Measurements from ENCODE around the gene ABAT. TPM values are rescaled to one million over a fixed set of nuclear protein-coding genes. Genes with fewer than 3 reads are reported as not detected.

The ABAT gene
- total and polyA plus RNA-seq, 2 donors (not counting 1 experiment from before 2014, with no cell fraction given): 6.2 to 14.3 TPM

DNA sequence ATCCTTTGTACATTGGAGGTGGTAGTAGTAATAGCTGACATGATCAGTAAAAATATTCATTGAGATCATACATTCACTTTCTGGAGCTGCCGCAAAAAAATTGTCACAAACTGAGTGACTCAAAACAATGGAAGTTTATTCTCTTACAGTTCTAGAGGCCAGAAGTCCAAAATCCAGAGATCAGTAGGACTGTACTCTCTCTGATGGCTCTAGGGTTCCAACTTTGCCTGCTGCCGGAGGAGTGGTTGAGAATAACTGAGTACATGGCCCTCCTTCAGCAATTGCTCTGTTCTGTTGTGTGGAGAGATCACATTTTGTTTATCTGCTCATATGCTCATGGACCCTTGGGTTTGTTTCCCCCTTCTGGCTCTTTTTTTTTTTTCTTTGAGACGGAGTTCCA is 23.5 kb downstream of the ABAT start:
- Mint-ChIP-seq H3K27me3 (no peaks in the 10 kb centered on the region), H3K4me3 (no peak overlapping the region), H3K9me3 (ENCODE audit: insufficient read depth) (no peaks in the 10 kb centered on the region), H3K4me1 (peaks cover 2% of the 10 kb centered on the region), H3K27ac (no peak overlapping the region)
- CTCF ChIA-PET: no interaction called here
- no peak overlapping the region for H3K4me2 ChIP-seq (replicated peaks; ENCODE audit: low read depth, low read length, poor library complexity, severe bottlenecking)
- no peak for DNase-seq
- H3K36me3 ChIP-seq (replicated peaks in 1 of 2; ENCODE audit: control extremely low read depth in 1 of 2, control insufficient read depth in 1 of 2, extremely low read depth in 1 of 2, insufficient read depth in 2 of 2, low read length in 1 of 2): peaks cover 0 to 4% of the 10 kb centered on the region in 2 experiments
- H3K27ac ChIP-seq (ENCODE audit: low read length in 2 of 2): no peak overlapping the region
- POLR2A ChIA-PET: no interaction called here
- no peak overlapping the region for H3K4me3 ChIP-seq (ENCODE audit: control extremely low read depth in 1 of 5, extremely low read depth in 1 of 5, insufficient read depth in 1 of 5, low read depth in 2 of 5, low read length in 4 of 5)
- no peaks in the 10 kb centered on the region for H3K27me3 ChIP-seq (replicated peaks in 1 of 4; ENCODE audit: control extremely low read depth in 1 of 4, control insufficient read depth in 3 of 4, insufficient read depth in 4 of 4, low read length in 3 of 4)
- TF ChIP-seq EZH2 (IDR thresholded peaks at IDR 0.05; ENCODE audit: borderline replicate concordance, insufficient read depth, low read depth, low read length, poor library complexity, severe bottlenecking): no peak
- TF ChIP-seq, protein P1, sequence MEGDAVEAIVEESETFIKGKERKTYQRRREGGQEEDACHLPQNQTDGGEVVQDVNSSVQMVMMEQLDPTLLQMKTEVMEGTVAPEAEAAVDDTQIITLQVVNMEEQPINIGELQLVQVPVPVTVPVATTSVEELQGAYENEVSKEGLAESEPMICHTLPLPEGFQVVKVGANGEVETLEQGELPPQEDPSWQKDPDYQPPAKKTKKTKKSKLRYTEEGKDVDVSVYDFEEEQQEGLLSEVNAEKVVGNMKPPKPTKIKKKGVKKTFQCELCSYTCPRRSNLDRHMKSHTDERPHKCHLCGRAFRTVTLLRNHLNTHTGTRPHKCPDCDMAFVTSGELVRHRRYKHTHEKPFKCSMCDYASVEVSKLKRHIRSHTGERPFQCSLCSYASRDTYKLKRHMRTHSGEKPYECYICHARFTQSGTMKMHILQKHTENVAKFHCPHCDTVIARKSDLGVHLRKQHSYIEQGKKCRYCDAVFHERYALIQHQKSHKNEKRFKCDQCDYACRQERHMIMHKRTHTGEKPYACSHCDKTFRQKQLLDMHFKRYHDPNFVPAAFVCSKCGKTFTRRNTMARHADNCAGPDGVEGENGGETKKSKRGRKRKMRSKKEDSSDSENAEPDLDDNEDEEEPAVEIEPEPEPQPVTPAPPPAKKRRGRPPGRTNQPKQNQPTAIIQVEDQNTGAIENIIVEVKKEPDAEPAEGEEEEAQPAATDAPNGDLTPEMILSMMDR (IDR thresholded peaks at IDR 0.05): no peak
- 20% methylated on average over 1 of the region's 3 CpGs for WGBS (ENCODE audit: insufficient coverage)
- intact Hi-C loops (cut with micrococcal nuclease): no loop called here
- H3K79me2 ChIP-seq (ENCODE audit: control insufficient read depth, insufficient read depth, low read length): peaks cover 38% of the 10 kb centered on the region
- no peak for ATAC-seq (ENCODE audit: low read depth)
- H4K20me1 ChIP-seq (ENCODE audit: control insufficient read depth, insufficient read depth, low read length, poor library complexity, severe bottlenecking): peaks cover 5% of the 10 kb centered on the region
- no peaks in the 10 kb centered on the region for H3K4me1 ChIP-seq (ENCODE audit: control insufficient read depth in 2 of 2, insufficient read depth in 2 of 2, low read length in 2 of 2)
- no peaks in the 10 kb centered on the region for H3K9me3 ChIP-seq (ENCODE audit: control extremely low read depth in 1 of 3, control insufficient read depth in 2 of 3, insufficient read depth in 1 of 3, low read length in 2 of 3)
- H3K9ac ChIP-seq (ENCODE audit: low read length): no peak overlapping the region
- no peak overlapping the region for H2AFZ ChIP-seq (ENCODE audit: insufficient read depth, low read depth, low read length, poor library complexity, severe bottlenecking)

- DNase-seq (no peak), ATAC-seq (ENCODE audit: low read depth) (no peak)
- Histone ChIP-seq H3K36me3 (replicated peaks in 1 of 2; ENCODE audit: control extremely low read depth in 1 of 2, control insufficient read depth in 1 of 2, extremely low read depth in 1 of 2, insufficient read depth in 2 of 2, low read length in 1 of 2) (no peaks in the 10 kb centered on the region), H3K9ac (ENCODE audit: low read length) (no peak overlapping the region), H3K4me2 (replicated peaks; ENCODE audit: low read depth, low read length, poor library complexity, severe bottlenecking) (no peak overlapping the region), H3K9me3 (ENCODE audit: control extremely low read depth in 1 of 3, control insufficient read depth in 2 of 3, insufficient read depth in 1 of 3, low read length in 2 of 3) (no peaks in the 10 kb centered on the region), H3K4me3 (ENCODE audit: control extremely low read depth in 1 of 5, extremely low read depth in 1 of 5, insufficient read depth in 1 of 5, low read depth in 2 of 5, low read length in 4 of 5) (no peak overlapping the region), H3K79me2 (ENCODE audit: control insufficient read depth, insufficient read depth, low read length) (peaks cover 25% of the 10 kb centered on the region), H3K27ac (ENCODE audit: low read length in 2 of 2) (no peak overlapping the region), H3K27me3 (replicated peaks in 1 of 4; ENCODE audit: control extremely low read depth in 1 of 4, control insufficient read depth in 3 of 4, insufficient read depth in 4 of 4, low read length in 3 of 4) (no peaks in the 10 kb centered on the region), H4K20me1 (ENCODE audit: control insufficient read depth, insufficient read depth, low read length, poor library complexity, severe bottlenecking) (peaks cover 10% of the 10 kb centered on the region), H3K4me1 (ENCODE audit: control insufficient read depth in 2 of 2, insufficient read depth in 2 of 2, low read length in 2 of 2) (no peaks in the 10 kb centered on the region), H2AFZ (ENCODE audit: insufficient read depth, low read depth, low read length, poor library complexity, severe bottlenecking) (no peak overlapping the region)
- ChIA-PET CTCF (no interaction called here), POLR2A (no interaction called here)
- intact Hi-C loops (cut with micrococcal nuclease): no loop called here
- Mint-ChIP-seq H3K4me3 (no peak overlapping the region), H3K27me3 (no peaks in the 10 kb centered on the region), H3K27ac (no peak overlapping the region), H3K9me3 (ENCODE audit: insufficient read depth) (no peaks in the 10 kb centered on the region), H3K4me1 (peaks cover 4% of the 10 kb centered on the region)
- no peak for TF ChIP-seq EZH2 (IDR thresholded peaks at IDR 0.05; ENCODE audit: borderline replicate concordance, insufficient read depth, low read depth, low read length, poor library complexity, severe bottlenecking)
- TF ChIP-seq, protein P1 (IDR thresholded peaks at IDR 0.05): no peak
- no CpG with 5 or more reads among the region's 2 CpGs for WGBS (ENCODE audit: insufficient coverage)
Observed at GRCh38 chr16:8703693-8704092, 29.3 kb downstream of the ABAT start.

Measured in B cell (primary cell).